GM21717 (cell line): ENCODE results near the gene AHDC1.

Source experiments
- ATAC-seq: cut with Tn5 transposase; IDR thresholded peaks from one replicate; pipeline ENCODE4 v1.9.1; 2021; ENCODE audit warnings: mild to moderate bottlenecking, moderate library complexity; ENCODE audit not compliant: unreplicated experiment

The AHDC1 gene

DNA sequence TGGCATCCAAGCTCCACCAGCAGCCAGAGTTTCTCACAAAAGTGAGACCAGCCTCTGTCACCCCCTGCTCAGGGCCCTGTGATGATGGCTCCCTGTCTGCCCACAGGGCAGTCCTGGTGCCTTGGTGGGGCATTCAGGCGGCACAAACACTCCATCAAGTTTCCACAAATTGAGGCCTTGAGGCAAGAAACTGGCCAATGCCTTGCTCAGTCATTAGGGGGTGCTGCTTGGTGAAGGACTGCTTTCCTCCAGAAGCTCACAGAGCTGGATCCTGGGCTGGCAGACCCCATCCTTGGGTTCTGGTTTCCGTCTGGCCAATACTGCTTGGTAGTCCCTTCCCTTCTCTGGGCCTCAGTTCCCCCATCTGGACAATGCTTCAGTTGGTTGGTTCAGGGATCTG is 12.5 kb upstream of the AHDC1 start:
- no peak for ATAC-seq

GRCh38 chr1:27615346-27616192 is 11.6 kb upstream of the AHDC1 start:
- ATAC-seq: no peak

DNA sequence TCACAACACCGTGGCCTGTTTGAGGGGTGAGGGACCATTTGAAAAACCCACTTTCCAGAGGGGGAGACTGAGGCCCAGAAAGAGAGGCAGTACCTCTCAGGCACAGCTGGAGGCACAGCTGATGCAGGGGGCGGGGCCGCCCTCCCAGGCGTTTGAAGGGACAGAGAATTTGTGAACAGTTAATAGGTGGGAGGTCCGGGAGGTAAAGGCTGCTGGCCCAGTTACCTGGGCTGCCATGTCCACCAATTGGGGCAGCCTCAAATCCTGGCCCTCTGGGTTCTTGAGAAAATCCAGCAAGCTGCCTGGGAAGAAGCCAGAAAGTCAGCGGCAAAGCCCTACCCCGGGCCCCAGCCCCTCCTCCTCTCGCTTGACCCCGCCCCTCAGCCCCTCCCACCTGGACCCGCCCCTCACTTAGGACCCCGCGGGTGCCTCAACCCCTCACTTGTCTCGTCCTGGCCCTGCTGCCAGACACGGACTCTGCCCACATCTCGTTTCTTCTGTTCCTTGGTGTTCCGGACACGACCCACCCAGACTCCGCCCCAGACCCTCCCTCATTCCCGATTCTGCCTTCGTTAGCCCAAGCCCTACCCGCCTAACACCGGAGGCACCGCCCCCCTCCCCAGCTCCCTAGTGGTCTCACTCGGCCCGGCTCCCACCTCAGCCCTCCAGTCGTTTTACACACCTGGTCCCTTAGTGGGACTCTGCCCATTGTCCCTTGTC is 10.8 kb upstream of the AHDC1 start:
- no peak for ATAC-seq

- no peak for ATAC-seq
Measured at GRCh38 chr1:27614043-27614624, 10.2 kb upstream of the AHDC1 start.

DNA sequence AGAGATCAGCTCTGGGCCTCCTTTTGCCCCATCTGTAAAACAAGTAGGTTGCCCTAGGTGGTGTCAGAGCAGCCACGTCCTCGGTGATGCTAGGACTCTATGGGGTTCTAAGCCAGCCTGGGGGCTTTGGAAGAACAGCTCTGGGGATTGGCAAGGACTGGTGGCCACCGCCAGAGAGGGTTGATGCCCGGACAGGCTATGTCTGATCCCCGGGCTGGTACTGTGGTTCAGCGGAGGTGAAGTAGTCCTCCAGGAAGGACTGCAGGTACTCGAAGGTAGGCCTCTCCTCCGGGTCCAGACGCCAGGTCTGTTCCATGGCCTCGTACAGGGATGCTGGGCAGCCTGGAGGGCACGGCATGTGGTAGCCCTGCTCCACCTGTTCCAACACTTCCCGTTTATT is 8.8 kb upstream of the AHDC1 start:
- no peak for ATAC-seq

- ATAC-seq: no peak
Measured at GRCh38 chr1:27611450-27611849, 7.5 kb upstream of the AHDC1 start.

DNA sequence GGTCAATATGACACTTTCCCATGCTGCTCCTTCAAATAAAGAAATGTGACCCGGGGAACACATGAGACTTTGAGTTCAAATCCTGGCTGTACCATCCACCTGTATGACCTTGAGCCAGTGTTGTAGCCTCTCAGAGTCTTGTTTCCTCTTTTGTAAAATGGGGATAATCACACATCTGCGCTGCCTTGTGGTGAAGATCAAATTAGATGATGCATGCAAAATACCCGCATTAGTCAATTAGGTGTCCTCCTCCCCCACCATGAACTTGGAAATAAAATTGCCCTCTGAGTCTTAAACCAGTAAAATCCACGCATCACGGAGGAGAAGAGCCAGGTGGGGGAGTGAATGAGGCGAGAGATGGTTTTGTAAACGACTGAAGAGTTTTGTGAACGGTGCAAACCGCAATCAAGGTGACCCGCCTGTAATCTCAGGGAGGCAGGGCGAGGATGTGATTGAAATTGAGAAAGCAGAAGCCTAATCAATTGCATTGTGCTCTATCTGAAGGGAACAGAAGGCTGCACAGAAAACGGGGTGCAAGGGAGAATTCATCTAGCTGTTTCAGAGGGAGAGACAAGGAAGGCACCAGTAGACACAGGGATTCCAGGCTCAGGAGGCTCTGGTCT is 5.8 kb upstream of the AHDC1 start:
- no peak for ATAC-seq

DNA sequence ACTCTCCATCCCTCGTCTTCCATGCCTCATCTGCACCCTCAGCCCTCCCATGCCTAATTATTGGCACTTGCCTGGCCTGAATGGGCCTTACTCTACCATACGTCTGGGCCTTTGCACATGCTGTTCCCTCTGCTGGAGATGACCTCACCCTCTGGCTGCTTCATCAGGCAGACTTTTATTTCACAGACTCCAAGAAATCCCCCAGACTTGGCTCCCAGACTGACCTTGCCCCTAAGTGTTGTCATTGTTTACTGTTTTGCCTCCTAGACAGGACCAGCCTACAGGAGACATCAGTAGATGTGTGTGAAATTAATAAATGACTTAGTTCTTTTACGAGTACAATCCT is 5.2 kb upstream of the AHDC1 start:
- no peak for ATAC-seq

DNA sequence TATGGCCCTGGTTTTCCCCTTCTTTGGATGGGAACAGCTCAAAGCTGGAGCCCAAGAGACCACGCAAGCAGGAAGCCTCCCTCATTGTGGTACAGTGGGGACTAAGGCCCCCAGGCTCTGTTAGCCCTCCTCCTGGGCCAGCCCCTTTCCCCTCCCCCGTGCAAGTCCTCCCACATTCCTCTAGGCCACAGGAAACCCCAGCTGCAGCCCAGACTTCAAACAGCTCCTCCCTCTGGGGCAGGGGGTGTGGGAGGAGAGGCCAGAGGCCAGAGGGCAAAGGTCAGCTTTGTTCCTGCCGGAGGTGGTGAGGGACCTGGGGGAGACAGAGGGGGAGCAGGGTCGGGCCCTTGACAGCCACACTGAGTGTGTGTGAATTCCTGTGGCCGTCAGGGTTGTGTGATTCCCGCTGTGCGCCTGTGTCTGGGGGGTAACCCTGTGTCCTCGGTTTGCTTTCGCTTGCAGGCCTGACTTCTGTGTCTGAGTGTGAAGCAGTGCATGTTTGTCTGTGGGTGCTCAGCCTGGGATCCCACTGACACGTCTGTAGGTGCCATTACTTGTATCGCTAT is 3.4 kb upstream of the AHDC1 start:
- no peak for ATAC-seq

- no peak for ATAC-seq
Measured at GRCh38 chr1:27606708-27607238, 2.8 kb upstream of the AHDC1 start.

GRCh38 chr1:27605796-27606707 is 2.1 kb upstream of the AHDC1 start:
- no peak for ATAC-seq

- no peak for ATAC-seq
Measured at GRCh38 chr1:27605300-27605766, 1.4 kb upstream of the AHDC1 start.

DNA sequence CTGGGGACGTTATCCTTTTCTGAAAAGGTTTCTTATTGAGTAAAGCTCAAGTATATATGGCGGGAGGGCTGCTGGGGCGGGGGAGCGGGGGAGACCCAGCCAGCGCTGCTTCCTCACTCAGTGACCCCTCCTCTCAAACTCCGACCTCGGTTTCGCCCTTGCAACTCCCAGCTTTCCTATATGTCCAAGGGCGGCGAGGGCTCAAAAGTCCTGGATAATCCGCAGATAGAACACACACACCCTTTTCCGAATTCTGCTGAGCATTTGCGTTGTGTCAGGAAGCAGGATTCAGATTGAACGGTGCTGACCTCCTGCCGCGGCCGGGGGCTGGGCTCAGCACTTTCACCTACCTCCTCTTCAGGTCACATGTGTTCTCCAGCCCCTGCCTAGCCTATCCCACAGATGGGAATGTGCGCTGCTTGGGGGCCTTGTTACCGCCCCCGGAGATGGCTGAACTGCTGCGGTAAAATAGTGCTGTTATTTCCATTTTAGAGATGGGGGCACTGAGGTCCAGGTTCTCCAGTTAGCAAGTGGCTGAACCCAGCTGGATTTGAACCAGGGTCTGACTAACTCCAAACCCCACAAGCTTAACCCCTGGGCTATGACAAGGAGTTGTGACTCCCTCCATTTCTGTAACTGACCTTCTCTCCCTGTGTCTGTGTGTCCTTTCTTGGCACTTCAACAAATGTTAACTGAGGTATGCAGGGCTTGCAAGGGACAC is 795 bp upstream of the AHDC1 start:
- ATAC-seq: no peak

DNA sequence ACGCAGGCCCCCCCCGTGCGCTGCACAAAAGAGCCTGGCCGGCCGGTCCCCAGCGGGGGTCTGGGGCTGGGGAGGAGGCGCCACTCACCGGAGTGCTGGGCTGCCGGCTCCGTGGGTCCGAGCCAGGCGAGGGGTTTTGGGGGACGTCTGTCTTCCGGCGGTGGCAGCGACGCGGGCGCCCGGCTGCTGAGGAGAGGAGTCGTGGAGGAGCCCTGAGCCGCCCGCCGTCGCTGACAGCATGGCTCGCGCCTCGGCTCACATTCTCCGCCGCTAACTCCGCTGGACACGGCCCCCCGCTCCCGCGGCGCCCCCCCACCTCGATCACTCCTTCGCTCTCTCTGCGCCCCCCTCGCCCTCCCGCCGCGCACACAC is 649 bp downstream of the AHDC1 start:
- ATAC-seq: no peak

GRCh38 chr1:27602462-27603308 is 1.3 kb downstream of the AHDC1 start:
- no peak for ATAC-seq

DNA sequence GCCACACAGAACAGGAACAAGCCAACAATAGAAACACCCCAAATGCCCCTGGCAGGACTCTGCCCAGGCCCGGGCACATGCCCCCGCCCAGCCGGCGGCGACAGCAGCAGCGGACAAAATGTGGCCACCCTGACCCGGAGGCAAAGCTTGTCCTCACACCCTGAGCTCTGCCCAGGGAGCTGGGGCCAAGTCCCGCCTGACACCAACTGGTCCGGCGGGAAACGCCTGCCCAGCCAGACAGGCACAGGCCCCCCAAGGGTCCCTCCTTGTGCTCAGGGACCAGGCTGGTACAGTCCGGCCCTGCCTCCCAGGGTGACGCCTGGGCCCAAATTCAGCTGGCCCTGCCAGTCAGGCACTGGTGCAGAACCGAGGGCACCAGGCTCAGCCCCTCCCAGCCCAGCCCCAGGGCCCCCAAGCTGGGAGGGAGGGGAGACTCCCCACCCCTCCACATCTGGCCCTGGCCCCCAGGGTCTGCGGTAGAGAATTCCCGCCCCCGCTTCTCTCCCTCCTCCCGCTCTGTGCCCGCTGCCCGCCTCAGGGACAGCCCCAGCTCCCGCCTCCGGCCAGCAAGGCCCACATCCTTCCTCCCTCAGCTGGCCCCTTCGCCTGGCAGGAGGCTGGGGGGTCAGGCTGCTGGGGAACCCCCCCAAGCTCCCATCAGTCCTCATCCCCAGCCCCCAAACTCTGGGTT is 2.0 kb downstream of the AHDC1 start:
- ATAC-seq: no peak

GRCh38 chr1:27601321-27601770 is 2.6 kb downstream of the AHDC1 start:
- no peak for ATAC-seq
